HuH-7.5 (cell line): Measurements from ENCODE around the gene DOCK3.
A peak's percentile ranks its signal among the peaks of the same experiment; 100 is the strongest.
"Not testable (repeated sequence)": the region's sequence is repeated elsewhere in the genome, so short reads cannot be mapped to it uniquely, and the experiment has no call there.

Experiments used
- DNase-seq: peaks from one replicate; pipeline ENCODE4 v3.0.0; 2011; ENCODE audit warnings: low spot score

Gene DOCK3

DNA sequence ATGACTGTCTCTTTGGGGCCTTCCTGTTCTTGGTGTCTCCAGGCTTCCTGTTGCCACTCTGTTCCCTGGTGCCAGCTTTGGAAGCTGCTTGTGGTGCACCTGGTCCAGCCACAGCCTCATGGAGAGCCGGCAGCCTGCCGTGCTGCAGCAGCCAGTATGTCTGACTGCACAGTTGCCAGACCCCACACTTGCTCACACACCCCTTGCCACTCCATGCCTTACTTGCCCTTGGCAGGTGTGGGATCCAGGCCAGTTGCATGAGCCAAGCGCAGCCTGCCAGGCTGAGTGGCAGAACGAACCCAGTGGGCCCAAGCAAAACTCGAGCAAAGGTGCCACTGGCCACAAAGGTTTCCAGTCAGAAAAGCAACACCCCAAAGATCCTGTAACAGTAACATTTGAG lies 309.2 kb downstream of the DOCK3 start:
- DNase-seq = no peak

DNA sequence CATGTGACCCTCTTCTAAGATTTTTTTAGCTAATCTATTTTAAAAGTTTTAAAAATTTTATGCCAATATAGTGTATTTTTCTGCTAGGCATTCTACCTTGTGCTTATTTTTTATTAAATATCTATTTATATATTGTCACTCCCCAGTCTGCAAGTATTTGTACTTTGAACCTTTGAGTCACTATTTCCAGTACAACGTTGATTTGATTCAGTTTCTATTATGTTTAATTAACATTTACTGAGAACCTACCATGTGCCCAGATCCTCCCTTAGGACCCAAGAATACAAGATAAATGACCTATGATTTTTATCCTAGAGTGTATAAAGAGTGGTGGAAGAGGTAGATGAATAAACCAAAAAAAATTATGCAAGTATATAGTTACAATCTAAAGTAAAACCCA lies 311.2 kb downstream of the DOCK3 start:
- DNase-seq = no peak

DNA sequence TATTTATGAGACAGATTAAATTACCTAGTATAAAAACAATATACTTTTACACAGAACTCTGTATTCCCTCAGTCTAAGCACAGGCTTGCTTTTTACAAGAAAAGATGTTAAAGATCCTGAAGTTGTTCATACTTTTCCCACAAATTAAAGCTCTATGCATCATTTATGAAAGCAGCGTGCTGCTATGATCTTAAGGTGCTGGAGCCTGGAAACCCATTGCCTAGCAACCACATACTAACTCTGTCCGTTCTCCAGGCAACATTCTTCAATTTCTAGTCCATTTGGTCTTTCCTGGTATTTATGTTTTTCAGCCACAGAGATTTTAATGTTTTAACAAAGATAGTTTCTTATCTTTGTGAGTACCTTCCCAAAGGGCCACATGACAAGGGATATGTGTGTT lies 312.0 kb downstream of the DOCK3 start:
- DNase-seq = no peak

DNA sequence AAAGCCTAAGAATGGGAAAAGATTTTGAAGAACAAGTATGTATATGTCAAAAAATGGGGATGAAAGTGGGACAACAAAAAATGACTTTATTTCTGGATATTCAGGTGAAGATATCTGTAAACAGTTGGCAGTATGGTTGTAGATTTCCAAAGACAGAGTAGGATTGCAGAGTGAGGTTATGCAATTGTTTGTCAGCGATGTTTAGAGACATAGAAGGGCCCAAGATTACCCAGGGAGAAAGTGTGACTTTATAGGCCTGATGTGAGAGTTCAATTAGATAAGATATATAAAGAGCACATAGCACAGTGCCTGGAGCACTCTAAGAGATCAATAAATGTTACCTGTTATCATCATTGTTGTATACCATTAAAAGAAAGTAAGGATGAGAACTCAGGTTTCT lies 319.8 kb downstream of the DOCK3 start:
- DNase-seq = no peak

DNA sequence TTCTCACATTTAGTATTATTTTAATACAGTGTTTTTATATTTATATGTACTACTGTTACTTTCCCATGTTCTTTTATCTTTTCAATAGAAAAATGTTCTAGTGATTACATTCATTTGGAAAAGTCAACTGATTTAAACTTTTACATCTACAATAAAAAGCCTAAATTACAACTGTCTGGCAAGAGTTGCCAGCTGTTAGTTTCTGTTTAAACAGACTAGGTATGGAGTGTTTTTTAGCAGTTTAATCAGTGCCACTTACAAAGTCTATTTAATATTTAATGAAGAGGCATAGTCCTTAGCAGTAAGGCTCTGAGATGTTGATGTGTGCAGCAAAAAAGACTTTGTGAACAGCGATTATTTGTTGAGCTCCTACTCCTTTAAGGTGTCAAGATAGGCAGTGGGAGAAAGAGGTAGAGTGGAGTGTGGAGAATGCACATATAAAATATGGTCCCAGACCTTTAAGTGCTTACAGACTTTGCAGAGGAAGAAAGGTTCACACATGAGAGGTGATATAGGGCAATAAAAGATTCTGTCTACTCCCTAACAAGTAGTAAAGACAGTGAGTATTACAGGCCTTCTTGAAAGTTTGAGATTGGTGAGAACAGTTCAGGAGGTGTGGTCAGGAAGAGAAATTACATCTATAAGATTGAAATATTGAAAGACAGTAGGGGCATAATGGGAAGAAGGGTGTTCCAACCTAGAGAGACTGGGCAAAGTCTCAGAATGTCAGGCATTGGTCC lies 320.5 kb downstream of the DOCK3 start:
- DNase-seq = no peak

DNA sequence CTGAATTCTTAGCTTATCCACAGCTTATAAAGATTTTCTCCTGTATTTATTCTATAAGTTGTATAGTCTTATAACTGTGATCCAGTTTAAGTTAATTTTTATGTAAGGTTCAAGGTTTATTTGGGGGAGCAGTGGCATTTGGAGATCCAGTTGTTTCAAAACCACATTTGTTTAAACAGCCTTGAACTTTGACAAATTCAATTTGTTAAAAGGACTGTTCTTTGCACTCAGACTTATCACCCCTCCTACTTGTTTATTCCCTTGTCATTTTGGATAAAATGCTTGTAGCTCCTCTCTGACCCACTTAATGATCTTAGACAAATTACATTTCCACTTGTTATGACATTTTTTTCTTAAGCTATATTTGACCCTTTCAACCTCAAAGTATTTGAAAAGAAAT lies 327.8 kb downstream of the DOCK3 start:
- DNase-seq = no peak

DNA sequence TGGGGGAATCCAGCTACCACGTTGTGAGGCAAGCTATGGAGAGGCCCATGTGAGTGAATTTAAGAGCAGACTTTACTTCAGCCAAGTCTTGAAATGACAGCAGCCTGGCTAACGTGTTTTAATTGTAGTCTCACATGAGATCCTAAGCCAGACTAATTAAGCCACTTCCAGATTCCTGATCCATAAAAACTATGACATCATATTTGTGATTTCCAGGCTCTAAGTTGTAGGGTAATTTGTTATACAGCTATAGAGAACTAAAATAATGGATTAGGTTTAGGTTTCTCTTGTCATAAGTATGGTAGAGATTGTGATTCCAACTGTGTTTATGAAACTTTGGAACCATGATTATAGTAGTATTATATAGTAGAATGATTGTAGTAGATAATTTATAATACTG lies 329.5 kb downstream of the DOCK3 start:
- DNase-seq = no peak

DNA sequence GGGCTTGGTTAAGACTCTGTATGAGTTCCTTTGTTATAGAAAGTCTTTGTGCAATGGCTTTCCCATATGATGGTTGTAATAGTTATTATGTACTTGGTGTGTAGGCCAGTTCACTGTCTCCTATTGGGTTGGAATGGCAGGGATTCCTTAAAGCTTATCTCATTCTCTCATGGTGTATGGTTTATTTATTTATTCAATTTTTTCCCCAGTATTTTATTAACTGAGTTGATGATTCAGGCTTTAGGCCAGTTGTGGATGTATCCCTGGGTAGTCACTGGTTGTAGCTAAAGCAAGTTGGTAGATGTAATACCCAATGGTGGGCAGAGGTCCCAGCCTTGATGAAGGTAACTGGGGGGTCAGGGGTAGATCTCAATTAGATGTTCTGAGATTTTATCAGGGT lies 349.4 kb downstream of the DOCK3 start:
- no peak for DNase-seq

DNA sequence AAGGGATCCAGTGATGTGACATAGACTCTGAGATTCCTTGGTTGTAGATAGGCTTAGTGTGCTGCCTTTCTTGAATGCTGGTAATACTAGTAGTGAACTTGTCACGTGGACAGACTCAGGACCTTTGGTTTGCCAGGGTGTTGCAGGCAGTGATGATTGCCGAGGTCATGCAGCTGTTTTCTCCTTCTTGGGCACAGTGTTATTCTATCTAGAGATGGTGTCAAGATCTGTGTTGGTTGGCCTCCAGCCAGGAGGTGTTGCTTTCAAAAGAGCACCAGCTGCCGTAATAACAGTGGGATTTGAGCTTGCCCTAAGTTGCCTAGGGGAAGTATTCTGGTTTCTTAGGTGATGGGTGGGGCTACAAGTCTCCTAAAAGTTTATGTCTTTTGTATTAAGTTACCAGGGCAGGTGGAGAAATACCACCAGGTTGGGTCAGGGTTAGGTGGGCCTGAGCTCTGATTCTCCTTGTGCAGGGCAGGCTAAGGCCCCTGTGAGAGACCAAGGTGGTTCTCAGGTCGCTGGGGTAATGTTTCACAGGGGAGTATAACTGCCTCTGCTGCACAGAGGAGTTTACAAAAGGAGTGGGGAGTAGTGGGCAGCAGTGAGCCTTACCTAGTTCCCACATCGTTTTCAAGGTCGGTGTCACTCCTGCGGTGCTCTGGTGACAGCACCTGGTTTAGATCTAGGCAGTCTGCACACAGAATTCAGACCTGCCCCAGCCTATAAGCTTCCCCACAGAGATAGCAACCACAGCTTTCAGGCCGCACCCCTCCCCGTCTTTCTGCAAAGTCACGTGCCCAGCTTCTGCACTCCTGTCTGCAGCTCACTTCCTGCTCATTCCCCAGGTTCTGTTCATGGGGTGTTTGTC lies 350.3 kb downstream of the DOCK3 start:
- DNase-seq = no peak

DNA sequence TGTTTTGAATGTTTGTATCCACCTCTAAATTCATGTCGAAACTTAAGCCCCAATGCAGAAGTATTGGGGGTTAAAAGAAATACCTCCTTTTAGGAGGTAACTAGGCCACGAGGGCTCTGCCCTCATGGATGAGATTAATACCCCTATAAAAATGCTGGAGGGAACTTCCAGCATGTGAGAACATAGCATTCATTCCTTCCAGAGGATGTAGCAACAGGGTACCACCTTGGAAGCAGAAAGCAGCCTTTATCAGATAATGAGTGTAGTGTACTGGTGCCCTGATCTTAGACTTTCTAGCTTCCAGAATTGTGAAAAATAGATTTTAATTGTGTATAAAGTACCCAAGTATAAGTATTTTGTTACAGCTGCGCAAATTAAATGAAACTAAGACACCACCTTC lies 356.9 kb downstream of the DOCK3 start:
- no peak for DNase-seq

DNA sequence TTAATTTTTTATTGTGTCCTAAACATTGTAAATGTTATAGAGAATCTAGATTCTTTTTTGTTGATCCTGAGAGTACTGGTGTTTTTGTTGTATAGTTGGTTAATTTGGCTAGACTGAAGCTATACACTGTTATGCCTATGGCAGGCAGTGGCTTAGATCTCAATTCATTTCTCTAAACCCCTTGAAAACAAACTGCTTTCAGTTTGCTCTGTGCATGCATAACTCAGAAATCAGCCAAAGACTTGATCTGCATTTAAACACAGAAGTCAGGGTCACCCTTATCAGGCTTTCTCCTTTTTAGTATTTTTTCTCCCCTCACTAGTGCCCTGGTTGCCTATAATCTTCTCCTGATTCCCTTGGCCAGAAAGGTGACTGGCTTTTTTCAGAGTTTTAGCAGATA lies 360.9 kb downstream of the DOCK3 start:
- no peak for DNase-seq

DNA sequence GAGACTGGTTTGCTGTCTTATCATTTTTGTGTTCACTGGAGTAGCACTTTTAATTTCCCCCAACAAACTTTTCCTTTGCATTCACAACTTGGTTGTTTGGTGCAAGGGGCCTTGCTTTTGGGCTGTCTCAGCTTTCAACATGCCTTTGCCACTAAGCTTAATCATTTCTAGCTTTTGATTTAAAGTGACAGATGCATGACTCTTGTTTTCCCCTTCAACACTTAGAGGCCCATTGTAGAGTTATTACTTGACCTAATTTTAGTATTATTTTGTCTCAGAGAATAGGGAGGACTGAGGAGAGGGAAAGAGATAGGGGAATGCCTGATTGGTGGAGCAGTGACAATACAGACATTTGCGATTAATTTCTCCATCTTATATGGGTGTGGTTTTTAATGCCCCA lies 370.3 kb downstream of the DOCK3 start:
- DNase-seq = no peak

DNA sequence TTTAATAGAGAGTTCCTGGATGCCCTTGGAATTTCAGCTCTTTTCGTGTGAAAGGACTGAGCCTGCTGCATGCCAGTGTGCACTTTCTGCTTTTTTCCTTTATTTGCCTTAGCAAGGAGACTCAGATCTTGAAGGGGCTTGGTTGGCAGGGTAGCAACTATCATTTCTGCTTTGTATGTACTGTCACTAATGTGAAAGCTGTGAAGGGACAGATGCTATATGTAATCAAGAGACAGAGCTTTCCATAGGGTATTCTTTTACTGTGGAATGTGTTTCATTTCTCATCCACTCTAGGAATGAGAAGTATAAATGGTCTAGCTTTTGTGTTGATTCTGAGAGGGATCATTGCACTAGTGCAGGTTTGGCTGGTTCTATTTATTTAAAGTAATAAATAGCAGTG lies 377.8 kb downstream of the DOCK3 start:
- DNase-seq = no peak

DNA sequence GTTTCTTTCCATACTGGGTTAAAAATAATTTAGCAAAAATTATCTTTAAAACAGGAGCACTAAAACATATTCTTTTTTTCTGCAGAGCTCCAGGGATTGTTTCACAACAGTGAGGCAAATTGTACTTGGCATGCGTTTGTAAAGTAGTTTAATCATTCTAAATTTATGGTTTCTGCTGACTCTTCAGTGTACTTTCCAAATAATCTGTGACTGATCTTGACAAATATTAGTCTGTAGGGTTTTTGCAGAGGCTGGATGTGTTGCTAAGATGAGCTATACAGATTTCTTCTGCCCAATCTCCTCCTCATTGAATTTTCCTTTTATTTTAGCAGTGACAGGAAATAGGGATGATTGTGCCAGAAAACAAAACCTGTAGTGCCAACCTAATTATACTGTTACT lies 382.4 kb downstream of the DOCK3 start:
- DNase-seq = no peak

DNA sequence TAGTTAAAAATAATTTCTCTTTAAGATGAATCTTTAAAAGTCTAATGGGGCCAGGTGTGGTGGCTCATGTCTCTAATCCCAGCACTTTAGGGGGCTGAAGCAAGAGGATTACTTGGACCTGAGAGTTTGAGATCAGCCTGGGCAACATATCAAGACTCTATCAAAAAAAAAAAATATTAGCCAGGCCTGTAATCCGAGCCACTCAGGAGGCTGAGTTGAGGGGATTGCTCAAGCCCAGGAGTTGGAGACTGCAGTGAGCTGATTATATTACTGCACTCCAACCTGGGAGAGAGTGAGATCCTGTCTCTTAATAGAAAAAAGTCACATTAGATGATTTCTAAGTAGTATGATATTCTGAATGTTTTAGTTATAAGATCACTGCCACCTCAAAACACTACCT lies 388.3 kb downstream of the DOCK3 start:
- no peak for DNase-seq

DNA sequence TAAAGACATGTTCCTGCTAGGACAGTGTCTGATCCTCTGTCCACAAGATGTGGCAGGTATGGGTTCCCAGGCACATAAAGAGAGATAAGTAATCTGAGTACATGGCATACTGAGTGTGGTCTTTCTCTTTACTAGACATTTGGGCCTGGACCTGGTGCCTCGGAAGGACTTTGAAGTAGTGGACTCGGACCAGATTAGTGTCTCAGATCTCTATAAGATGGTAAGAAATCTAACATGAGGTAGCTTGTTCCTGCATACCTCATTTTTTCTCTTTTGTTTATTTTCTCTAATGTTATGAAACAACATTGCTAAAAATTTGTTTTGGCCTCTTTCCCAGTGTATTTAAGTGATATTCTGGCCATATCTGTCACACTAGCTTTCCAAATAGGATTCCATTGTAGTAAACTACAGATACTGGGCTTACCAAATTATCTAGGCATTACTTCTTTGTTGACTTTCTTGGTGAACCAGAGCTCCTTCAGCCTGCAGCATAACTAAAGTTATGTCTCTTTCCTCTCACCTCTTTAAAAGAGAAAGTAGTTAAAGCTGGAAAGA lies 400.6 kb downstream of the DOCK3 start:
- no peak for DNase-seq

DNA sequence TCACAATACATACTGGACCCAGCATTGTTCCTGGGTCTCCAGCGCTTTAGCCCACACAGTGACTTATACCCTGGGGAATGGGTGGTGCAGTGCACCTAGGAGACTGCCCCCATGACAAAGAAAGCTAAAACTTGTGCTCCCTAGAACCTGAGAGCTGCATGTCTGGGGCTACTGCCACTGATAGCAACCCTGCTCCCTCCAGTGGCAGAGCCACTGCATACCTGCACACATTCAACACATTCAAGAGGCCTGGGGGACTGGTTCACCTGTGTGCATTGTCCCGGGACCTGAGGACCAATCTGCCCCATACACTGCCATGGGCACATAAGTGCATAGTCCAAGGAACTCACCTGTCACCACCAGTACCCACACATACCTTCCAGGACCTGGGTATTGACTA lies 407.6 kb downstream of the DOCK3 start:
- no peak for DNase-seq

DNA sequence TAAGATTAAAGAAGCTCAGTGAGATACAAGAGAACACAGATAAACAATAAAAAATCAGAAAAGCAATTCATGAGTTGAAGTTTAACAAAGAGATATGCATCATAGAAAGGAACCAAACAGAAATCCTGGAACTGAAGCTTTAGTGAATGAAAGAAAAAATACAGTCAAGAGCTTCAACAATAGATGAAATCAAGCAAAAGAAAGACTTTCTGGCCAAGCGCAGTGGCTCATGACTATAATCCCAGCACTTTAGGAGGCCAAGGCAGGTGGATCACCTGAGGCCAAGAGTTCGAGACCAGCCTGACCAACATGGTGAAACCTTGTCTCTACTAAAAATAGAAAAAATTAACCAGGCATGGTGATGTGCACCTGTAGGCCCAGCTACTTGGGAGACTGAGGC lies 408.8 kb downstream of the DOCK3 start:
- no peak for DNase-seq

DNA sequence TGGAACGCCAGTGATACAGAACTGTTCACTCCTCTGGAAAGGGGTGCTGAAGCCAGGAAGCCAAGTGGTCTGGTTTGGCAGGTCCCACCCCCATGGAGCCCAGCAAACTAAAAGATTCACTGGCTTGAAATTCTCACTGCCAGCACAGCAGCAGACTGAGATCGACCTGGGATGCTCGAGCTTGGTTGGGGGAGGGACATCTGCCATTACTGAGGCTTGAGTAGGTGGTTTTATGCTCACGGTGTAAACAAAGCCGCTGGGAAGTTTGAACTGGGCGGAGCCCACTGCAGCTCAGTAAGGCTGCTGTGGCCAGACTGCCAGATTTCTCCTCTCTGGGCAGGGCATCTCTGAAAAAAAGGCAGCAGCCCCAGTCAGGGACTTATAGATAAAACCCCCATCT lies 417.4 kb downstream of the DOCK3 start:
- DNase-seq = not testable (repeated sequence)

DNA sequence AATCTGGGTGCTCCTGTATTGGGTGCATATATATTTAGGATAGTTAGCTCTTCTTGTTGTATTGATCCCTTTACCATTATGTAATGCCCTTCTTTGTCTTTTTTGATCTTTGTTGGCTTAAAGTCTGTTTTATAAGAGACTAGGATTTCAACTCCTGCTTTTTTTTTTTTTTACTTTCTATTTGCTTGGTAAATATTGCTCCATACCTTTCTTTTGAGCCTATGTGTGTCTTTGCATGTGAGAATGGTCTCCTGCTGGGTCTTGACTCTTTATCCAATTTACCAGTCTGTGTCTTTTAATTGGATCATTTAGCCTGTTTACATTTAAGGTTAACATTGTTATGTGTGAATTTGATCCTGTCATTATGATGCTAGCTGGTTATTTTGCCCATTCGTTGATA lies 420.1 kb downstream of the DOCK3 start:
- not testable (repeated sequence) for DNase-seq

DNA sequence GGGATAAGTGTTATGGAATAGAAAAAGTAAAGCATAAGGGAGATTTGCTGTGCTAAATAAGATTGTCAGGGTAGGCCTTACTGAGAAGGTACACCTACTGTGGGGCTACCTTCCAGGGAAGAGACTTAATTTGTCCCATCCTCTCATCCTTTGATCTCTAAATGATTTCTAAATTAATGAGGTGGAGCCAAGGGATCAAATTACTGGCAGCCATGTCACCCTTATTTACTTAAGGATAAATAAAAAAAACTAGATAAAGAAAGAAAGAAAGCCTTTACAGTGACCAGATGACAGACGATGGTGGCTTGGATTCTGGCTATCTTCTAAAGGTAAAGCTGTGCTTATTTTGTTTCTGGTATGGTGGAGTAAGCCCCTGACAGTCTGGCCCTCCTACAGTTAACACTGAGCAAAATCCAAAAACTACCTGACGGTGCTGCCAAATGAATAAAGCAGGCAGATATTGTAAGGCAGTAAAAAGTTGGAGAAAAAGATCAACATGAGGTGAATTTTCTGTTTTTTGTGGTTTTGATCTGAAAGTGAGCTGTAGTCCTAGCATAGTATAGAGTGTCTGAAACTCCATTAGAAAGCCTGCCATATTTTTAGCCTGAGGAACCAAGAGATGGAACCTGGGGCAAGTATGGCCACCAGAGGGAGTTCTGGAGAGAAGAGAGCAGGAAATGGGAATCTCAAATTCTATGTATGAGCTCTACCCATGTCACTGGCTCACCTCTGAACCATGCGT lies 425.2 kb downstream of the DOCK3 start:
- peak; percentile 29 for DNase-seq

DNA sequence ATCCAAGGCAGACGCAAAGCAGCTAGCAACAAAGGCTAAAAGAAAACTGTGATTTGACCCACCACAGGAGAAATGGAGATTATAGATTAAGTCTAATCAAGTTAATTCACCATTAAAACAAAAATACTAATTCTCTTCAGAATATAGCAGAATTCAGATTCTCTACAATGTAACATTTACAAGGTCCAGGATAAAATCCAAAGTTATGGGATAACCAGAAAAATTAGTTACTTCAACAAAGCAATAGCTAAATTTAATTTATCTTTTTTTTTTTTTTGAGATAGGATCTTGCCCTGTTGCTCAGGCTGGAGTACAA lies 425.8 kb downstream of the DOCK3 start:
- DNase-seq = no peak

DNA sequence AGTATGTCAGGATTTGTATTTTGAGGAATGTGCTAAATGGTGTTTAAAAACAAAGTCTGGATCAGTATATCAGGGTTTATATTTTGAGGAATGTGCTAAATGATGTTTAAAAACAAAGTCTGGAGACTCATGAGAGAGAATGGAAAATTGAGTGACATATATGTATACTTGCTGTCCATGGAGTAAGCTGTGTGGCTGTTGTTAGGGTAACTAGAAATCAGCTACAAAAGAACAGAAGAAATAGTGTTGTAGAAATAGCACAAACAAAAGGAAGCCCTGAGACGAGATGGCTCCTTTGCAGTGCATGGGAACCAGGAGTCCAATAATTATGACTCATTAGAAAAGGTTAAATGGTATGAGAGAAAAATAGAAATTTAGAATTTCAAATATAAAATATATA lies 427.7 kb downstream of the DOCK3 start:
- no peak for DNase-seq
